IPS-20b (cell line): ENCODE results near the gene PEPD.

Experiments
- H3K27ac ChIP-seq: one replicate; pipeline ENCODE4 v1.5.1; 2013; ENCODE audit warnings: low read length
- H3K27me3 ChIP-seq: 2 replicates; pipeline ENCODE4 v1.6.1; 2013; ENCODE audit warnings: mild to moderate bottlenecking, low read length, inconsistent platforms; ENCODE audit not compliant: insufficient read depth
- H3K36me3 ChIP-seq: 2 replicates; pipeline ENCODE4 v1.6.1; 2013; ENCODE audit warnings: low read depth, mild to moderate bottlenecking, inconsistent platforms, low read length, moderate library complexity; ENCODE audit not compliant: insufficient read depth
- H3K4me1 ChIP-seq: 2 replicates; pipeline ENCODE4 v1.6.1; 2013; ENCODE audit warnings: mild to moderate bottlenecking, control low read depth, inconsistent platforms, low read length, moderate library complexity; ENCODE audit not compliant: insufficient read depth
- H3K4me3 ChIP-seq: 2 replicates; pipeline ENCODE4 v1.5.1; 2013; ENCODE audit warnings: mild to moderate bottlenecking, low read length, inconsistent platforms
- H3K9ac ChIP-seq: 2 replicates; pipeline ENCODE4 v1.6.1; 2013; ENCODE audit warnings: low read depth, mild to moderate bottlenecking, inconsistent platforms, low read length, moderate library complexity
- H3K9me3 ChIP-seq: 2 replicates; pipeline ENCODE4 v1.6.1; 2013; ENCODE audit warnings: mild to moderate bottlenecking, low read depth, low read length, inconsistent platforms; ENCODE audit not compliant: insufficient read depth

The PEPD gene

GRCh38 chr19:33438987-33439781 lies 82.4 kb downstream of the PEPD start:
- Histone ChIP-seq H3K9ac (no peak overlapping the region), H3K4me3 (no peak overlapping the region), H3K9me3 (no peaks in the 10 kb centered on the region), H3K27me3 (no peaks in the 10 kb centered on the region), H3K27ac (no peak overlapping the region), H3K4me1 (no peaks in the 10 kb centered on the region), H3K36me3 (peaks cover 6% of the 10 kb centered on the region; the same call in 1 of the 2 replicates)

- no peaks in the 10 kb centered on the region for H3K27me3 ChIP-seq
- no peak overlapping the region for H3K27ac ChIP-seq
- no peaks in the 10 kb centered on the region for H3K36me3 ChIP-seq
- no peak overlapping the region for H3K4me3 ChIP-seq
- no peaks in the 10 kb centered on the region for H3K4me1 ChIP-seq
- H3K9me3 ChIP-seq: no peaks in the 10 kb centered on the region
- H3K9ac ChIP-seq: no peak overlapping the region
Measured at GRCh38 chr19:33437821-33438671, 83.5 kb downstream of the PEPD start.

- no peak overlapping the region for H3K4me3 ChIP-seq
- H3K27ac ChIP-seq: no peak overlapping the region
- no peaks in the 10 kb centered on the region for H3K36me3 ChIP-seq
Measured at GRCh38 chr19:33437393-33437820, 84.2 kb downstream of the PEPD start.

GRCh38 chr19:33436360-33437345 lies 84.9 kb downstream of the PEPD start:
- no peak overlapping the region for H3K9ac ChIP-seq
- H3K4me1 ChIP-seq: no peaks in the 10 kb centered on the region
- H3K9me3 ChIP-seq: no peaks in the 10 kb centered on the region
- H3K27ac ChIP-seq: no peak overlapping the region
- H3K4me3 ChIP-seq: no peak overlapping the region
- H3K27me3 ChIP-seq: no peaks in the 10 kb centered on the region
- no peaks in the 10 kb centered on the region for H3K36me3 ChIP-seq

More at GRCh38 chr19:33437393-33437820, 84.2 kb downstream of the PEPD start:
- Histone ChIP-seq H3K9me3 (no peaks in the 10 kb centered on the region), H3K4me1 (no peaks in the 10 kb centered on the region), H3K27me3 (no peaks in the 10 kb centered on the region), H3K9ac (no peak overlapping the region)

- Histone ChIP-seq H3K9me3 (no peaks in the 10 kb centered on the region), H3K9ac (no peak overlapping the region), H3K27ac (no peak overlapping the region), H3K27me3 (no peaks in the 10 kb centered on the region), H3K4me1 (no peaks in the 10 kb centered on the region), H3K36me3 (no peaks in the 10 kb centered on the region), H3K4me3 (no peak overlapping the region)
Measured at GRCh38 chr19:33435706-33436359, 85.8 kb downstream of the PEPD start.

- Histone ChIP-seq H3K27ac (no peak overlapping the region), H3K4me3 (no peak overlapping the region), H3K4me1 (no peaks in the 10 kb centered on the region), H3K9ac (no peak overlapping the region), H3K36me3 (no peaks in the 10 kb centered on the region), H3K27me3 (no peaks in the 10 kb centered on the region), H3K9me3 (no peaks in the 10 kb centered on the region)
Measured at GRCh38 chr19:33434886-33435705, 86.5 kb downstream of the PEPD start.

GRCh38 chr19:33434069-33434885 lies 87.3 kb downstream of the PEPD start:
- H3K9me3 ChIP-seq: no peaks in the 10 kb centered on the region
- H3K9ac ChIP-seq: no peak overlapping the region
- H3K4me3 ChIP-seq: no peak overlapping the region
- no peak overlapping the region for H3K27ac ChIP-seq
- no peaks in the 10 kb centered on the region for H3K27me3 ChIP-seq
- H3K36me3 ChIP-seq: no peaks in the 10 kb centered on the region
- H3K4me1 ChIP-seq: no peaks in the 10 kb centered on the region

- Histone ChIP-seq H3K27me3 (no peaks in the 10 kb centered on the region), H3K9ac (no peak overlapping the region), H3K27ac (no peak overlapping the region), H3K4me1 (no peaks in the 10 kb centered on the region), H3K9me3 (no peaks in the 10 kb centered on the region), H3K36me3 (no peaks in the 10 kb centered on the region), H3K4me3 (no peak overlapping the region)
Measured at GRCh38 chr19:33432446-33433170, 89.0 kb downstream of the PEPD start.

- Histone ChIP-seq H3K9me3 (no peaks in the 10 kb centered on the region), H3K27me3 (no peaks in the 10 kb centered on the region), H3K36me3 (no peaks in the 10 kb centered on the region), H3K27ac (no peak overlapping the region), H3K4me1 (no peaks in the 10 kb centered on the region), H3K9ac (no peak overlapping the region), H3K4me3 (no peak overlapping the region)
Measured at GRCh38 chr19:33432015-33432414, 89.6 kb downstream of the PEPD start.
